T-helper 1 cell (primary cell): ENCODE data around the gene AOC2.
"Not testable (repeated sequence)": the region's sequence is repeated elsewhere in the genome, so short reads cannot be mapped to it uniquely, and the experiment has no call there.

Experiments used
- DNase-seq, 5 donors: peaks; one replicate each; pipeline ENCODE4 v3.0.0-alpha.2; 2012 to 2020

AOC2 gene

DNA sequence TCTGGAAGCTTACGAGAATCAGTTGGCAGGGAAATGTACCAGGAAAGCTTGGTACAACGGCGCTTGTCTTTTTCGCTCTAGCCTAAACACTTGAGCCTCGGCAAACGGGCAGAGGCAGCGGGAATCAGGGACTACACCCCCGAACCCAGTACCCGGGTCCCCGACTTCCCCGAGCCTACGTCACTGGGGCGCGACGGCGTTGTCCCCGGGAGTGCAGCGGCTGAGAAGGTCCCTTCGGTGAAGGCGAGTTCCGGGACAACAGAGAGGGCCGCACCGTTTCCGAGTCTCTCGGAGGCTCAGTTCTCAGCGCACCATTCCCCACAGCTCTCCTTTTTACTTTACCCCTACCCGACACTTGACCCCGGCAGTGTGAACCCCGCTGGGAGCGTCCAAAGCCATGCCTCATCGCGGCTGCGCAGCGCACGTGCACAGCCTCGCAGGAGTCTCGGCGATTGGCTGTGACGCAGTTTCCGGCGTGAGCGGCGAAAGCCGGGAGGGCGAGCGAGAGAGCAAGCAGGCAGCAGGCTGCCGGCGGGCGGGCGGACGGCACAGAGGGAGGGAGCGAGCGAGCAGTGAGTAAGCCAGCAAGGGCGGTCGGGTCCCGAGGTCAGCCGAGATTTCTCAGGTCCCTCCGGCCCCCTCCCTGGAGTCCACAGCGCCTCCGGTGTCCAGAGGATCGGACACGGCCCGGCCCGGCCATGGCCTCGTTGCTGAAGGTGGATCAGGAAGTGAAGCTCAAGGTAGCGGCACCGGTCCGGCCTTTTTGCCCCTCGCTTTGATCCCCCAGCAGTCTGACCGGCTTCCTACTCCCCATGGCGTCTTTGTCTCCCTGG, 11.2 kb upstream of the AOC2 start, which contains the start of gene PSME3:
TSS of gene PSME3 (plus strand) at position 464 of the 833 bp plus-strand sequence. CDS start at position 699, 235 bp downstream.
- DNase-seq: peak; percentile 72 to 89 (median 83)

DNA sequence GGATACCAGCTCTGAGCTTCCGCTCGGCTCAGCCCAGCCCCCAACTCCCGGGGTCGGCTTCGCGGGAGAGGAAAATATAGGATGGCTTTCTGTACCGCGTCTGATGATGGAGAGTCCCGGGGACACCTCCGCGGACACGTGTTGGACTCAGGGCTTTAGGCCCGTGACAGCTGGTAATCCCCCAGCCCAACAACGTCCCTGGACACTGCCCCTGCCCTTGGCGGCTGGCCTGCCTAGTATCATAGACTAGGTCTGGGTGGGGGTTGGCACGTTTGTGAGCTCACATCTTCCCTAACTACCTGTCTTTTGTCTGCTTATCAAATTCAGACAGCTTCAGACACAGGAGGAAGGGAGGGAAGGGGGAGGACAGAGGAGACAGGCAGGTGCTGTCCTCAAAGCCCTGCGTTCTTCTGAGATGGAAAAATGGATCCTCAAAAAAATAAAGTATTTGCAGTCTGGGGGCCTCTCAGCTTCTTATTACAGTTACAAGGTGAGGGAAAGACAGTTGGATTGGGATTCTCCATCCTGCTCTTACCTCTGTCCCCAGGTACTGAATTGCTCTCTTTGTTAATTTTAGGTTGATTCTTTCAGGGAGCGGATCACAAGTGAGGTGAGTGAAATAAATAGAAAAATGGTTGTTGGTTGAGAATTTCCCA, 10.5 kb upstream of the AOC2 start:
- DNase-seq: no peak

DNA sequence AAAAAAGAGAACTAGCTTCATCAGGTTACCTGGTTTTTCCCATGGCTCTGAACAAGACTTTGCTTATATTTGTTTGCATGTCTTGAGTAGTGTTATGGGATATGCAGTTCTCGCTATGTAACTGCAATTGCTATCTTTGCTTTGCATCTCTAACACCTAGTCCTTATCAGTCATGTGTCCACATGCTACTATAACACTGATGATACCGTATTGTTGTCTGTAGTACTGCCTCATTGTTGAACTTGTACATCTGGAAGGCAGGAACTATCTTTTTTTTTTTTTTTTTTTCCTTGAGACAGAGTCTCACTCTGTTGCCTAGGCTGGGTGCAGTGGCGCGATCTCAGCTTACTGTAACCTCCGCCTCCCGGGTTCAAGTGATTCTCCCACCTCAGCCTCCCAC, 8.6 kb upstream of the AOC2 start:
- DNase-seq: no peak

DNA sequence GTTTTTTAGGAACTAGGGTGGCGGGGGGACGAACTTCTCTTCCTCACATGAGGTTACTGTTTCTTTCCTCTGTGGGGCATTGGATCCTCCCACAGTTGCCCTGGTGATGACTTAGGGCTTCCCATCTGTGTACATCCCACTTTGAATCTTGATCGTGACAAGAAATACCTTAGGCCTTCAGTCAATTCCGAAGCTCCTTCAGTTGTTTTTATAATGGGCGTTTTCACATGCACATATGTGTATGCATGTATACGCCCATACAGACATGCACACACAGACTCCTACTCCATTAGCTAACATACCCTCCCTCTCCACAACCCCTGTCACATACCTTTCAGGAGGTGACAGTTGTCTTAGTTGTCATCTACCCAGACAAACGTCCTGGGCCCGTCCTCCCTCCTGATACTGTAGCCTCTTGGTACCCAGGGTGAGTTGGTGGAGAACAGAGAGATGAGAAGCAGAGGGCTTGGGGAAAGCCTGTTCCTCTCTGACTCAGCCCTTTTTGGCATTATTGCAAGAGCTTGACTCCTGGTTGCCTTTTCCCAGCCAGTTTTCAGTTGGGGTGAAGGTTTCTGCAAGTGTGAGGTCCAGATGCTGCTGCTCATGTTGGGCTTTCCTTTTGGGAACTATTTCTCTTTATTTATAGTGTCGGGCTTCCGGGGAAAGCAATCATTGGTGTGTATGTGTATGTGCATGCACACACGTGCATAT, 2.2 kb upstream of the AOC2 start:
- no peak for DNase-seq

DNA sequence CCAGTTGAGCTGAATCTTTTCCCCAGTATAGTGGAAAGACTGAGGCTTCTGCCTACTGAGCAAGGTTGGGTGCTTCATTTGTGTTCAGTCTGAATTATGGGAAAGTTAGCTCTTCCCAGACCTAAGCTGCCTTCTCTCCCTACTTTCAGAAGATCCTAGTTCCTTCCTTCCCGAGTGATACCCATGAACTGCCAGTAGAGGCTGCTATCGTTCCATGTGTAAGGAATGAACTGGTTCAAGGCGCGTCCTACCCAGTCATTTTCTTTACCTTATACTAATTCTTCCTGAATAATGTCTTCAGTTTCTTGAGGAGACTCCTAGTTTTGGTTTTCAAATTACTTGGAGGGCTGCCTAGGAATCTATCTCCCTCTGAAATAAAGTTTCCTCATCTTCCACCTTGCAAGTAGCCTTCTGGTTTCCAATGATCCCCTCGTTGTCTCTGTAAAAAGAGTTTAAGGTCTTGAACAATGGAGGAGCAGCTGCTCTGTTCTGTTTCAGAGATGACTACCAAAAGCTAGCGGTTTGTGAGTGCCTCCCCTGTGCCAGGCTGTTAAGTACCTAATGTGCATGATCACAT, 934 bp upstream of the AOC2 start:
- DNase-seq: peak in 1 of 5 donors; percentile 10

DNA sequence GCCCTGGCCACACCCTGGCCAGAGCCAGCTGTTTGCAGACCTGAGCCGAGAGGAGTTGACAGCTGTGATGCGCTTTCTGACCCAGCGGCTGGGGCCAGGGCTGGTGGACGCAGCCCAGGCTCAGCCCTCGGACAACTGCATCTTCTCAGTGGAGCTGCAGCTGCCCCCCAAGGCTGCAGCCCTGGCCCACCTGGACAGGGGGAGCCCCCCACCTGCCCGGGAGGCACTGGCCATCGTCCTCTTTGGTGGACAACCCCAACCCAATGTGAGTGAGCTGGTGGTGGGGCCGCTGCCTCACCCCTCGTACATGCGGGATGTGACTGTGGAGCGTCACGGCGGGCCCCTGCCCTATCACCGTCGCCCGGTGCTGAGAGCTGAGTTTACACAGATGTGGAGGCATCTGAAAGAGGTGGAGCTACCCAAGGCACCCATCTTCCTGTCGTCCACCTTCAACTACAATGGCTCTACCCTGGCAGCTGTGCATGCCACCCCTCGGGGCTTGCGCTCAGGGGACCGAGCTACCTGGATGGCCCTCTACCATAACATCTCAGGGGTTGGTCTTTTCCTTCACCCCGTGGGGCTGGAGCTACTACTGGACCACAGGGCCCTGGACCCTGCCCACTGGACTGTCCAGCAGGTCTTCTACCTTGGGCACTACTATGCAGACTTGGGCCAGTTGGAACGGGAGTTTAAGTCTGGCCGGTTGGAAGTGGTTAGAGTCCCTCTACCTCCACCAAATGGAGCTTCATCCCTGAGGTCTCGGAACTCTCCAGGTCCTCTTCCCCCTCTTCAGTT, 578 bp downstream of the AOC2 start:
- DNase-seq: no peak

DNA sequence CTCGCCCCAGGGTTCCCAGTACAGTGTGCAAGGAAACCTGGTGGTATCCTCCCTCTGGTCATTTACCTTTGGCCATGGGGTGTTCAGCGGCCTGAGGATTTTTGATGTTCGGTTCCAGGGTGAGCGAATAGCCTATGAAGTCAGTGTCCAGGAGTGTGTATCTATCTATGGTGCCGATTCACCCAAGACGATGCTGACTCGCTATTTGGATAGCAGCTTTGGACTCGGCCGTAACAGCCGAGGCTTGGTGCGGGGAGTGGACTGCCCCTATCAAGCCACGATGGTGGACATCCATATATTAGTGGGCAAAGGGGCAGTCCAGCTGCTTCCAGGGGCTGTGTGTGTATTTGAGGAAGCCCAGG, 1.2 kb downstream of the AOC2 start:
- DNase-seq: no peak

DNA sequence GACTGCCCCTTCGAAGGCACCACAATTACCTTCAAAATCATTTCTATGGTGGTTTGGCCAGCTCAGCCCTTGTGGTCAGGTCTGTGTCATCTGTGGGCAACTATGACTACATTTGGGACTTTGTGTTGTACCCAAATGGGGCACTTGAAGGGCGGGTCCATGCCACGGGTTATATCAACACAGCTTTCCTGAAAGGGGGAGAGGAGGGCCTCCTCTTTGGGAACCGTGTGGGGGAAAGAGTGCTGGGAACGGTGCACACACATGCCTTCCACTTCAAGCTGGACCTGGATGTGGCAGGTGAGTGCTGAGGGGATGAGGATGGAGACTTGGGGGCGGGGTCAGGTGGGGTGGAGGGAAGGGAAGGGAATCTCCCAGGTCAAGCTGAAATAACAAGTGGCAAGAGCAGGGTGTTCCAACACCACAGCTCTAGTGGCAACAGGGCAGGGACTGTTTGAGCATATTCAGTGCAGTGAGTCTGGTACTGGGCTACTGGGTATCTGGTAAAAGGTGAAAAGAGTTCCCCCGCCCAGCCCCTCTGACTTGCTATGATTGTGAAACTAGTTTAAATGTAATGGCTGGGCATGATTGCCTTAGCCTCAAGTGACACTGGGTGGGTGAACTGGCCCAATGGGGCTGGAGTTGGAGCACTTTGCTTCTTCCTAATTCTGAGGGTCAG, 1.7 kb downstream of the AOC2 start:
- no peak for DNase-seq

DNA sequence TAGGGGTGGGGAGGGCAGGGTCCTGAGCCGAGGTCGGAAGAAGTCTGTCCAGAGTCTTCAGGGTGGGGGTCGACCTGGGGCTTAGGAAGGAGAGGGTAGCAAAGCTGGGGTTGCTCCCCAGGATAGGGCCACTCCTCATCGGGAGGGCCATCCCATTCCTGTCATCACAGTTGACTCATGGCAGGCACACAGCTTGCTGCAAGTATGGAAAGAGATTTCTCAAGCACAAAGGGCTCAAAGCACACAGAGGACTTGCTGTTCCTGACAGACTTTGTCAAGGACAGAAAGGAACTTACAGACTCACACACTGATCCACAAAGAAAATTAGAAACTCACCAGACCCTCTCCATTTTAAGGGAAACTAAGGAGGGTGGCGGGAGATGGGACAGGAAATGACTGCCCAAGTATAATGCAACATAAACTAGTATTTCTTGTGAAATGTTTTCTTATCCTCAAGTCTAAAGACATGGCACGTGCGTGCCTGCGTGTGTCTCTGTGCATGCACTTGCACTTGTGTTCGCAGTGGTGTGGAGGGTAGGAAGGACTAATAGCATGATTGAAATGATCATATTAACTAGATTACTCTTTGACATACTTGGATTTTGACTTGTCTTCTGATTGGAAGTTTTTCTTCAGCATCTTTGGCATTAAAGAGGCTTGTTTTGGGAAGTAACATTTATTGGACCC, 2.4 kb downstream of the AOC2 start:
- no peak for DNase-seq

DNA sequence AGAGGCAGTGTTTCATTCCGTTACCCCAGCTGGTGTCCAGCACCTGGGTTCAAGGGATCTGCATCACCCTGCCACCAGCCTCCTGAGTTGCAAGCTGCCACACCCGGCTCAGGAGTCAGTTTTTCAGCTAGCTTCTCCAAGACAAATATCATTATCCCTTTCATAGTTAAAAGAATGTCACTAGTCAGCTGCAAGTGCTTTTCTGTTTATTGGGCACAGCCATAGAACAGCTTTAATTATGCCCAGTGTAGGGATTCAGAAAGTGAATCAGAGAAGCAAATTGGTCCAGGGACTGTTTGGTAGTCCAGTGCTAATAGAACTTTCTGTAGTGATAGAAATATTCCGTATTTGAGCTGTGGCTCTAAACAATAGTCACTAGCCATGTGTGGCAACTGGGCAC, 3.7 kb downstream of the AOC2 start:
- DNase-seq: no peak

DNA sequence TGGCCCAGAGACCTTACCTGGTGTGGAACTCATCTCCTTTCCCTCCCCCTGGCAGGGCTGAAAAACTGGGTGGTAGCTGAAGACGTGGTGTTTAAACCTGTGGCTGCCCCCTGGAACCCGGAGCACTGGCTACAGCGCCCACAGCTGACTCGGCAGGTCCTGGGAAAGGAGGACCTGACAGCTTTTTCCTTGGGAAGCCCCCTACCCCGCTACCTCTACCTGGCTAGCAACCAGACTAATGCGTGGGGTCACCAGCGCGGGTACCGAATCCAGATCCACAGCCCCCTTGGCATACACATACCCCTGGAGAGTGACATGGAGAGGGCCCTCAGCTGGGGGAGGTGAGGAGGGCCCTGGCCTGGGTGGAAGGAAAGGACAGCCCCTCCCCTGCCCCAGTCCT, 4.7 kb downstream of the AOC2 start:
- DNase-seq: no peak

DNA sequence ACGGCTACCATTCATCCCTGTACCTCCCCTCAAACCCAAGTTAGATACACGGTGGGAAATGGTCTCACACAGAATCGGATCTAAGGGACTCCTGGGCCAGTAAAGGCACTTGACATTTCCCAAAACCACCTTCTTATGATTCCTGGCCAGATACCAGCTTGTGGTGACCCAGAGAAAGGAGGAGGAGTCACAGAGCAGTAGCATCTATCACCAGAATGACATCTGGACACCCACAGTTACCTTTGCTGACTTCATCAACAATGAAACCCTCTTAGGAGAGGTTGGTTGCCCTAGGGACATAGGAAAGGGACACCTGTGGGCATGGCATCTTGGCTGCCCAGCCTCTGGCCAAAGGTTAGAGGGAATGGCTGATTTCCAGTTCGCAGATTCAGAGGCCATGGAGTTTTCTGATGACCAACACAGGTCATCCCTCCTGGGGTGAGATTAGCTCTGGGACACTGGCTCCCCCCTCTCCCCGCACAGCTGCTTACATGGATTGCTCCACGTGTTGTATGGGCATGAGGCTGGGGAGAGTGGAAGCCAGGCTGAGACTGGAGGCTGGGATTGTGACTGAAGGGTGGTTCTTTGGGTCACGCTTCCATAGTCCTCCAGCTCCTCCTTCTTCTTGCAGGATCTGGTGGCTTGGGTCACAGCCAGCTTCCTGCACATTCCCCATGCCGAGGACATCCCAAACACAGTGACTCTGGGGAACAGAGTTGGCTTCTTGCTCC, 5.2 kb downstream of the AOC2 start:
- no peak for DNase-seq

DNA sequence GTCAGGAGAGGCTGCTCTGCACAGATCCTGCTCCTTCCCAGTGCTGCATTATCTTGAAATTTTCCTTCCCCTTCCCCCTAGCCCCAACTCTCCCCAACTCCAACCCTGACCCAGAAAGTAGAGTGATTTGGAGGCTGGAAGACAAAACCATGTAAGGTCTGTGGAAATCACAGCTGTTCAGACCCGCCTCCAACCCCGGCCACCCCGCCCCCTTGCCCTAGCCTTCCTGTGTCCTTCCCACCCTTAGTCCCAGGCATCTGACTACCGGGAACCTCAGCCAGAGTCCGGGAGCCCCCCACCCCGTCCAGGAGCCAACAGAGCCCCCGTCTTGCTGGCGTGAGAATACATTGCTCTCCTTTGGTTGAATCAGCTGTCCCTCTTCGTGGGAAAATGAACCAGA, 6.6 kb downstream of the AOC2 start, which contains the start of gene AOC3:
TSS of gene AOC3 (plus strand) at position 246 of the 400 bp plus-strand sequence. CDS start at position 391, 145 bp downstream.
- DNase-seq: no peak

DNA sequence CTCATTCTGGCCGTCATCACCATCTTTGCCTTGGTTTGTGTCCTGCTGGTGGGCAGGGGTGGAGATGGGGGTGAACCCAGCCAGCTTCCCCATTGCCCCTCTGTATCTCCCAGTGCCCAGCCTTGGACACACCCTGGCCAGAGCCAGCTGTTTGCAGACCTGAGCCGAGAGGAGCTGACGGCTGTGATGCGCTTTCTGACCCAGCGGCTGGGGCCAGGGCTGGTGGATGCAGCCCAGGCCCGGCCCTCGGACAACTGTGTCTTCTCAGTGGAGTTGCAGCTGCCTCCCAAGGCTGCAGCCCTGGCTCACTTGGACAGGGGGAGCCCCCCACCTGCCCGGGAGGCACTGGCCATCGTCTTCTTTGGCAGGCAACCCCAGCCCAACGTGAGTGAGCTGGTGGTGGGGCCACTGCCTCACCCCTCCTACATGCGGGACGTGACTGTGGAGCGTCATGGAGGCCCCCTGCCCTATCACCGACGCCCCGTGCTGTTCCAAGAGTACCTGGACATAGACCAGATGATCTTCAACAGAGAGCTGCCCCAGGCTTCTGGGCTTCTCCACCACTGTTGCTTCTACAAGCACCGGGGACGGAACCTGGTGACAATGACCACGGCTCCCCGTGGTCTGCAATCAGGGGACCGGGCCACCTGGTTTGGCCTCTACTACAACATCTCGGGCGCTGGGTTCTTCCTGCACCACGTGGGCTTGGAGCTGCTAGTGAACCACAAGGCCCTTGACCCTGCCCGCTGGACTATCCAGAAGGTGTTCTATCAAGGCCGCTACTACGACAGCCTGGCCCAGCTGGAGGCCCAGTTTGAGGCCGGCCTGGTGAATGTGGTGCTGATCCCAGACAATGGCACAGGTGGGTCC, 7.2 kb downstream of the AOC2 start:
- DNase-seq: not testable (repeated sequence)

DNA sequence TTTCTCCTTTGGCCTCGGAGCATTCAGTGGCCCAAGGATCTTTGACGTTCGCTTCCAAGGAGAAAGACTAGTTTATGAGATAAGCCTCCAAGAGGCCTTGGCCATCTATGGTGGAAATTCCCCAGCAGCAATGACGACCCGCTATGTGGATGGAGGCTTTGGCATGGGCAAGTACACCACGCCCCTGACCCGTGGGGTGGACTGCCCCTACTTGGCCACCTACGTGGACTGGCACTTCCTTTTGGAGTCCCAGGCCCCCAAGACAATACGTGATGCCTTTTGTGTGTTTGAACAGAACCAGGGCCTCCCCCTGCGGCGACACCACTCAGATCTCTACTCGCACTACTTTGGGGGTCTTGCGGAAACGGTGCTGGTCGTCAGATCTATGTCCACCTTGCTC, 8.0 kb downstream of the AOC2 start:
- DNase-seq: no peak

DNA sequence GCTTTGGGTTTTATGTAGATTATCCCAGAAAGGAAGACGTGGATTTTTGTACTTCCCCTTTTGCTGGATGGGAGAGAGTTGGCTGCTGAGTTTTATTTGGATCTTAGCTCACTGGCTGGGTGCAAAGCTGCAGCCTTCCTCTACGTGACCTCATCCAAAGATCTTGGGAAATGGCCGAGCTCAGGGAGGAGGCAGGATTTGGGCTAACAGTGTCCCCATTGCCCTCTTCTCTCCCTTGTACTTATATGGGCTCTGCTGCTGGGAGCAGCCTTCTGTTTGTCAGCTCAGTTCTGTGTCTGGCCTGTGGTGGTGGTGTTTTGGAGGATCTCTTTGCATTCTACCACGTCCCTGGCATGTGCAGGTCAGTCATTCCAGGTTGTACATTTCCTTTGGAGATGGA, 8.6 kb downstream of the AOC2 start:
- DNase-seq: no peak

DNA sequence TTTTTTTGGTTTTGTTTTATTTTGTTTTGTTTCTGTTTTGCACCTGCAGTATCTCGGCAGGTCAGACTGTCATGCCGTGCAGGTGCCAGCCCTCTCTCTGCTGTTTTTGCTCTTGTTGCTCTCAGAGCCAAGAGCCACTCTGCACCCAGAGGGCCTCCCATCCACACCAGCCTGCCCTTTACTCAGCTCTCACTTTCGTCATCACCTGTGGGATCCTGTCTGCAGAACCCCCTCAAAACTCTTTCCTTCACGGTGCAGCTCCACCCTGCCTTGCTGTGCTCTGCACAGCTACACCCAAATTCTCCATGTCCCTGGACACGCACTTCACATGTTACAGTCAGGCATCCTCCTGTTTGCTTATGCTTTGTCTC, 9.2 kb downstream of the AOC2 start:
- no peak for DNase-seq

DNA sequence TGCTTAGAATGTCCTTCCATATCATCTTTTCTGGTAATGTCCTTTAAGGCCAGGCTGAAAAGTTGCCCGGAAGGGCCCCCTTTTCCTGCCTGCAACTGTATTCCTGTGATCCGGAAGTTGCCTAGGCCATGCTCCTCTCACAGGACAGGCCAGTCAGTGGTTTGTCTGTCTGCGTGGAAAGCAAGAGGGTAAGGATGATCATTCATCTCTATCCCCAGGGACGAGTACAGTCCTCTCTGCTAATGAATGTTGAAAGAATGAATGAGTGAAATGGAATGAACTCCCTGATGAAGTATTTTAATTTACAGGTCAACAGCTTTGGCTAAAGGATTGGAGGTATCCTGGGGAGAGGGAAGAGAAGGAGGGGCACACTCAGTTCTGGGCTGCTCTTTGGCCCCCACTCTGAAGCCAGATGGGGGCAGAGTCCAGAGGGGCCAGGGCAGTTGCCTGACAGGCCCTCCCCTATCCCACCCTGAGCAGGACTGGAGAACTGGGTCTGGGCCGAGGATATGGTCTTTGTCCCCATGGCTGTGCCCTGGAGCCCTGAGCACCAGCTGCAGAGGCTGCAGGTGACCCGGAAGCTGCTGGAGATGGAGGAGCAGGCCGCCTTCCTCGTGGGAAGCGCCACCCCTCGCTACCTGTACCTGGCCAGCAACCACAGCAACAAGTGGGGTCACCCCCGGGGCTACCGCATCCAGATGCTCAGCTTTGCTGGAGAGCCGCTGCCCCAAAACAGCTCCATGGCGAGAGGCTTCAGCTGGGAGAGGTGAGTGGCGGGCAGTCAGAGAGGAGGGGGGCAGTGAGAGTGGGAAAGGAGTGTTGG, 9.8 kb downstream of the AOC2 start:
- DNase-seq: no peak
